ENCODE data around the gene F7. TPM values are rescaled to one million over a fixed set of nuclear protein-coding genes. Genes with fewer than 3 reads are reported as not detected.
"Not testable (repeated sequence)": the region's sequence is repeated elsewhere in the genome, so short reads cannot be mapped to it uniquely, and the experiment has no call there.

The F7 gene
- total and polyA plus RNA-seq, 12 donors, result 0.04 to 0.45 (median 0.20) TPM; not detected in 7

DNA sequence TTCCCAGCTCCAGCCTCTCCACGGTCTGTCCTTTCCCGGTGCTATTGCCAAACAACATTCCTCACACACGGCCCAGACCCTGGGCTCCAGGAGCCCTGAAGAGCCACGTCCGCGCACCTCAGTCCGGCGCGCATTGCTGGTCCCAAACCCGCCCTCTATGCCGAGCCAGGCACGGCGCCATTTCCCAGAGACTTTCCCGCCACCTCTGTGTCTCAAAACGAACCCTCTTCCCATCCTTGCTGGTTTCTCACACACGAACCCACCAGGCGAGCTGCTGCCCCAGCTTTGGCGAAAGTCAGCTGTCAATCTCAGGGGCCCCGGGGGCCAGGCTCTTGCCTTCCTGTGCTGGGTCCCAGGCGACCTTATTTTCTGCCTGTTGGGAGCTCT is 28.0 kb upstream of the F7 start:
- Histone ChIP-seq H3K9me3 (no peaks in the 10 kb centered on the region), H3K4me1 (peaks cover 0 to 14% (median 0%) of the 10 kb centered on the region in 9 donors), H3K4me3 (no peak overlapping the region), H3K36me3 (peaks cover 0 to 92% (median 9%) of the 10 kb centered on the region in 9 donors), H3K27me3 (no peaks in the 10 kb centered on the region), H3K27ac (no peak overlapping the region)
- WGBS, 2 donors, result 88 to 89% methylated on average over 20 of the region's 20 CpGs
- no peak for DNase-seq
- intact Hi-C loops (cut with DNase I), result no loop called here
- no peak for ATAC-seq
- TF ChIP-seq, protein P1, sequence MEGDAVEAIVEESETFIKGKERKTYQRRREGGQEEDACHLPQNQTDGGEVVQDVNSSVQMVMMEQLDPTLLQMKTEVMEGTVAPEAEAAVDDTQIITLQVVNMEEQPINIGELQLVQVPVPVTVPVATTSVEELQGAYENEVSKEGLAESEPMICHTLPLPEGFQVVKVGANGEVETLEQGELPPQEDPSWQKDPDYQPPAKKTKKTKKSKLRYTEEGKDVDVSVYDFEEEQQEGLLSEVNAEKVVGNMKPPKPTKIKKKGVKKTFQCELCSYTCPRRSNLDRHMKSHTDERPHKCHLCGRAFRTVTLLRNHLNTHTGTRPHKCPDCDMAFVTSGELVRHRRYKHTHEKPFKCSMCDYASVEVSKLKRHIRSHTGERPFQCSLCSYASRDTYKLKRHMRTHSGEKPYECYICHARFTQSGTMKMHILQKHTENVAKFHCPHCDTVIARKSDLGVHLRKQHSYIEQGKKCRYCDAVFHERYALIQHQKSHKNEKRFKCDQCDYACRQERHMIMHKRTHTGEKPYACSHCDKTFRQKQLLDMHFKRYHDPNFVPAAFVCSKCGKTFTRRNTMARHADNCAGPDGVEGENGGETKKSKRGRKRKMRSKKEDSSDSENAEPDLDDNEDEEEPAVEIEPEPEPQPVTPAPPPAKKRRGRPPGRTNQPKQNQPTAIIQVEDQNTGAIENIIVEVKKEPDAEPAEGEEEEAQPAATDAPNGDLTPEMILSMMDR (IDR thresholded peaks at IDR 0.05), result no peak

DNA sequence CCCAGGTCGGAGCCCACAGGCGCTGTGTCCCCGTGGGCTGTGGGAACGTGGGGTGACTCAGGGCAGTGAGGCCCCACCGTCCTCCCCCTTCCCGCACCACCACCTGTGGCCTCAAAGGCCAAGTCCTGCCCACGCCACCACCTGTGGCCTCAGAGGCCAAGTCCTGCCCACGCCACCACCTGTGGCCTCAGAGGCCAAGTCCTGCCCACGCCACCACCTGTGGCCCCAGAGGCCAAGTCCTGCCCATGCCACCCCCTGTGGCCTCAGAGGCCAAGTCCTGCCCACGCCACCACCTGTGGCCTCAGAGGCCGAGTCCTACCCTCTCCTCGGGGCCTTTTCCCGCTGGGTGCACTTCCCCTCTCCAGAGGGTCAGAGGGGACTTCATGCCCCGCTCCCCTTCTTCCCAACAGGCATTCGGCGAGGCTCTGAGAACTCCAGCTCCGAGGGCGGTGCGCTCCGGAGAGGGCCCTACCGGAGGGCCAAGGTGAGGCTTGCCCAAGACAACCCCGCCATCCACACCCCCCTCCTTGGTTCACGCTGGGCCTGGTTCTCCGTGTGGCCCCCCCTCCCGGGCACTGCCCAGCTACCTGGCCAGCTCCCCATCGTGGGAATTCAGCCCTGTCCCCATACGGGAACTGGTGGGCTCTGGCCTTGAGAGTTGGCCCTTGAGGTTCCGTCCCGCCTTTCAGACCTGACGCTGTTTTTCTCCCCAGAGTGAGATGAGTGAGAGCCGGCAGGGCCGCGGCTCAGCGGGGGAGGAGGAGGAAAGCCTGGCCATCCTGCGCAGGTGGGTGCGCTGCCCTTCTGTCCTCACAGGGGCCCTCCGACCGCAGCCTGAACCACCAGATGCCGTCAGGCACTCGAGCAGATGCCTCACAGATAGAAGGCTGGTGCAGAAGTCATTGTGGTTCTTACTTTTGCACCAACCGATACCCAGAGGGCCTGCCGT is 27.4 kb upstream of the F7 start:
- Histone ChIP-seq H3K4me3 (no peak overlapping the region), H3K36me3 (peaks cover 0 to 93% (median 9%) of the 10 kb centered on the region in 9 donors), H3K9me3 (no peaks in the 10 kb centered on the region), H3K27ac (no peak overlapping the region), H3K4me1 (peaks cover 0 to 14% (median 0%) of the 10 kb centered on the region in 9 donors), H3K27me3 (no peaks in the 10 kb centered on the region)
- TF ChIP-seq, protein P1 (IDR thresholded peaks at IDR 0.05), result no peak
- 94 to 95% methylated on average over 42 of the region's 42 CpGs for WGBS, 2 donors
- DNase-seq (no peak), ATAC-seq (no peak)
- intact Hi-C loops (cut with DNase I), result no loop called here

DNA sequence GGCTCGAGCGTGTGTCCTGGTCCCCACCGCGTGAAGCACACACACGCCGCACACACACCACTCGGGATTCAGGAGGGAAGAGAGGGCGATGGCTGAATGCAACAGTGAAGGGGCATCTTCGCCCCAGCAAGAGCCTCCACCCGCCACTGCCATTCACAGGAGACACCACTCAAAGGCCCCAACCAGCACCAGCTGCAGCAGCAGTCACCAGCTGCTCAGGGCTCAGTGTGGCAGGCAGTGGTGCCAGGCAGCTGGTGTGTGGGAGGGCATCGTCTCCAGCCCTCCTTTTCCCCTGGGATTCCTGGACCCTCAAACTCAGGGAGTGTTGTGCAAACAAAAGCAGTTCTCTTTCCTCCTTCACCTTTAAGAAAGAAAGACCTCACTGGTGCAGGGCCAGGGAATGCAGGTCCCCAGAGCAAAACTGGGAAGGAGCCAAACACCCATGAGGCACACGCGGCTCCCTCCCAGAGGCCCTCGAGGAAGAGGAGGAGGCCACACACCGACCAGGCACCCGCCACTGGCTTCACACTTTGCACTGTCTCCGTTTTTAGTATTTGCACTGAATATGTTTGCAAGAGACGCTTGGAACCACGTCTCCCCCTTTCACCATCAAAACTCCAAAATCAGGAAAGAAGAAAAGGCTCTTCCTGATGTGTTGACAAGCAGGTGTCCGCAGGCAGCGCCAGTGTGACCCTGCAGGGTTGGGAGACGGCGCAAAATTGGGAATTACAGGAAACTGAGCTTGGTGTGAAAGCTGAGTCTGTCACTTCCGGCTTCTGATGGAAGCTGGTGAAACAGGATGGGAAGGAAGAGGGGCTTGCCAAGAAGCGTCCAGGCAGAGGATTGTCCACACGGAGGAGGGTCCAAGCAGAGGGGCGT is 26.4 kb upstream of the F7 start:
- intact Hi-C loops (cut with DNase I), result no loop called here
- H3K36me3 ChIP-seq, result peaks cover 0 to 92% (median 9%) of the 10 kb centered on the region in 9 donors
- no peaks in the 10 kb centered on the region for H3K27me3 ChIP-seq
- peaks cover 0 to 22% (median 0%) of the 10 kb centered on the region in 9 donors for H3K4me1 ChIP-seq
- H3K9me3 ChIP-seq, result no peaks in the 10 kb centered on the region
- no peak overlapping the region for H3K4me3 ChIP-seq
- DNase-seq, result no peak
- 64% methylated on average over 27 of the region's 27 CpGs for WGBS, 2 donors
- TF ChIP-seq, protein P1 (IDR thresholded peaks at IDR 0.05), result no peak
- ATAC-seq, result no peak
- no peak overlapping the region for H3K27ac ChIP-seq

DNA sequence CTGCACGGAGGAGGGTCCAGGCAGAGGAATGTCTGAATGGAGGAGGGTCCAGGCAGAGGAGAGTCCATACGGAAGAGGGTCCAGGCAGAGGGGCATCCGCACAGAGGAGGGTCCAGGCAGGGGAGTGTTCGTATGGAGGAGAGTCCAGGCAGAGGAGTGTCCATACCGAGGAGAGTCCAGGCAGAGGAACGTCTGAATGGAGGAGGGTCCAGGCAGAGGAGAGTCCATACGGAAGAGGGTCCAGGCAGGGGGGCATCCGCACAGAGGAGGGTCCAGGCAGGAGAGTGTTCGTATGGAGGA is 25.9 kb upstream of the F7 start:
- H3K9me3 ChIP-seq; DNase-seq; H3K4me3 ChIP-seq; intact Hi-C loops (cut with DNase I); ATAC-seq; H3K27ac ChIP-seq; H3K27me3 ChIP-seq: not testable (repeated sequence)
- 57 to 62% methylated on average over 6 to 8 of the region's 9 CpGs for WGBS, 2 donors
- peaks cover 0 to 22% (median 0%) of the 10 kb centered on the region in 9 donors for H3K4me1 ChIP-seq
- peaks cover 0 to 91% (median 9%) of the 10 kb centered on the region in 9 donors for H3K36me3 ChIP-seq

Data from heart right ventricle (tissue), 16 donors.